HCEC 1CT (cell line): ENCODE measurements around the gene ARHGAP26.
"Not testable (repeated sequence)": the region's sequence is repeated elsewhere in the genome, so short reads cannot be mapped to it uniquely, and the experiment has no call there.

Source experiments
- DNase-seq: peaks from one replicate; pipeline ENCODE4 v3.0.0-alpha.2; 2017

Gene ARHGAP26

DNA sequence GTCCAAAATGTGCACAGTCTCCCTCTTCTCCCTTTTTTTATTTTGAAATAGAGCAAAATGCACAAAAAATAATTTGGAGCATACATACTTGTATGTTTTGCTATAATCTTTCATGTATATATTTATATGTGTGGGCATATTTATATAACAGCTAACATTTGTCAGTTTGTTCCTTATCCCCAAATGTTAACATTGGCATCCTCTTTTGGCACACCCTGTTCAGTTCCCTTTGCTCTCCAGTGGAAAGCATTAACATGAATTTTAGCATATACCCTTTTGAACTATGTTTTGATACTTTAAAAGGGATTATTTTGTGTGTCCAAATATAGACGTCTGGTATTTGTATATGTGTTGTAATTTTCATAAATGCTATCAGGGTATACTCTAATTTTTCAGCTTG lies 306.2 kb downstream of the ARHGAP26 start:
- DNase-seq, result no peak

DNA sequence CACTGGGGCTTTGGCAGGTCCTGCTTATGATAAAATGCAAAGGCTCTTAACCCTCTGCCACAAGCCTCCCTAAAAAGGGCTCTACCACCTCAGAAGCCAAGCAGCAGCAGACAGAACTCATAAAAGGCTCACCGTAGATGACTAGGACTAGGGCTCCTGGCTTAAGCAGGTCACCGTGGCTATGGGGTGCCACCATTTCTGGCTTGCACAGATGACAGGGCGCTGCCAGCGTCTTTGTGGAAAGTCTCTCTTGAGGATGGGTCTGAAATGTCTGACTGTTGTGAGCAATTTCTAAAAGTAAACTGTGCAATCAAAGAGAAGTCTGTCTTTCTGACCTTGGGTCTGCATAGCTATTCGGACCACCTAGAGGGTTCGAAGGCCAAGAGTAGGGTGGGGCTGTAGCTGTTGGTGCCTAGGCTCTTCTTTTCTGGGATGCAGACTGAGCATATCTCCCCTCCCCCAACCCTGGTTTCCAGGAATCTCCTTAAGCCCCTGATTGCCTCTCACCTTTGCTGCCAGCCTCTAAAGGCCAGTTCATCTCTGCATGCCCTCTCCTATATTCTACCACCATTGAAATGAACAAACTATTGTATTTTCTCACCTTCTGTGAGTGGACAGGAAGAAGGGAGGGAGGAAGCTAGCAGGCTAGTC lies 307.4 kb downstream of the ARHGAP26 start:
- DNase-seq, result no peak

DNA sequence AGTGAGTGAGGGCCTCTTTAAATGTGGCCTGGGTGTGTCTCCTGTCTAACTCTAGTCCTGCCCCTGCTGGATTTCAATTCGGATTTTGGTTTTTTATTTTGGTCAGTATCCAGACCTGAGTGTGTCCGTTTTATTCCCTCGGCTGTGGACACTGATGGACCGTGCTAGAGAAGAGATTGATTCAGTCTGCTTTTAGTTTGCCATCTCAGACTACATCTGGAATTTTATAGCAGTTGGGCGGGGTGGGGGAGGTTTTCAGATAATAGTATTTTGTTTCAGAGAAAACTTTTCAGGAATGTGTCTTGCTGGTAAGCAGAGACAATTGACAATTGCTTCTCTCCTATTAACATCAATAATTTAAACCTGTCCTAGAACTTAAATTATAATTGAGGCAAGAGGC lies 308.1 kb downstream of the ARHGAP26 start:
- DNase-seq, result no peak

DNA sequence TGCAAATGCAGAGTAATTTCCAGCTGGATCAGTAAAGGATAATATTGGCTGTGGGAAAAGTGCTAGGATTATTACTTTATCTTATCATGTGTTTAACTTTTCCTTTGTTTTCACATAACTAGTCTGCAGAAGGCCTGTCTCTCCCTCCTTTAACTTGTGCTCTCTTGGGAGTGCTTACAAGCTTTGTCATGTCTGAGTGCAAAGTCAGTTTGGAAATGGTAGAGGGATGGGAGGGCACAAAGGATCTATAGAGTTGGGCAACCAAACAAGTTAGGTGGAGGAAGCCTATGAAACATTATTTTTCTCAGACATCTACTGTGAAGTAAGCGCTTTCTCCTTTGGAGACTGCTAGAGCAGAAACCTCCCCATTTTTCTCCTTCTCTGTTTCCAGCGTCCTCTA lies 308.8 kb downstream of the ARHGAP26 start:
- DNase-seq, result no peak

DNA sequence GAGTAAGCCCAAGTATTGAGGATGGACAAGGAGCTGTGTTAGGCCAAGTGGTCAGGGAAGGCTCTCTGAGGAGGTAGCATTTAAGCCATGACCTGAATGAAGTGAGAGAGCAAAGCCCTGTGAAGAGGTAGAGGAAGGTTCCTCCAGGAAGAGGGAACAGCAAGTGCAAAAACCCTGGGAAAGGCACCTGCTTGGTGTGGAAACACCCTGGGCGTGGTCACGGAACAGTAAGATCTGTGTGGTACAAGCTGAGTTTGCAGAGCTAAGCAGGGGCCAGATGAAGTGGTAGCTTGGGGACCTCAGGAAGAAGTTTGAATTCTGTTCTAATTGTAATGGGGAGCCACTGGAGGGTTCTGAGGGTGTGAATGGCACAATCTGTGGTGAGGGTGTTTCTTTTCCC lies 310.2 kb downstream of the ARHGAP26 start:
- no peak for DNase-seq

DNA sequence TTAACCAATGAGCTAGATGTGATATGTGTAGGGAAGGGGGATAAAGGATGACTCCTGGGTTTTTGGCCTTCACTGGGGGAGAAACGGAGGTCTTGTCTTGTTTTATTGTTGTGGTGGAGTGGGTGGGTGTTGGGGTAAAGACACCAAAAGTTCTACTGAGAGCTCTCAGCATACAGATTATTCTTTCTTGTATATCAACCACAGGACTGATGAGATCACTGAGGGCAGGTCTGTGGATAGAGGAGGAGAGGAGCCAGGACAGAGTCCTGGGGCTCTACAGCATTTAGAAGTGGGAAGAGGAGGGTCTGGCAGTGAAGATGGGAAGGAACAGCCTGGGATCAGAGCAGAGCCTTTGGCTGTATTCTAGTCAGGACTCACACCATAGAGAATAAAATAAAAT lies 310.8 kb downstream of the ARHGAP26 start:
- no peak for DNase-seq

DNA sequence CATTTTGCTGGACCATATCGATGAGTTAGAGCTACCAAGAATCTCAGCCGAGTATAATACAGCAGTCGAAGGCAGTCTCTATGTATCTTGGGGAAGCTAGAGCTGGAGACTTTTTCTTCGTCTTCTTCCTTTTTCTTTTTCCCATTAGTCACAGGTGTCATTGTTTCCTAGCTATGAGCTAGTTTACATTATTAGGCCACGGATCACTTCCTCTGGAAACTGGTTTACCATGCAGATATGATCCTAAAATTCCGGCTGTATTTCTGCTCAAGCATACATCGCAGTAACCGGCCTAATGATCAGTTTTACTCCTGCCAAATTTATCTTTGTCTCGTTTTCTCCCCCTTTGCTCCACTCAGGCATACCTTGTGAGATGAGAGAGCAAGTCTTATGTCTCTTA lies 312.8 kb downstream of the ARHGAP26 start:
- no peak for DNase-seq

DNA sequence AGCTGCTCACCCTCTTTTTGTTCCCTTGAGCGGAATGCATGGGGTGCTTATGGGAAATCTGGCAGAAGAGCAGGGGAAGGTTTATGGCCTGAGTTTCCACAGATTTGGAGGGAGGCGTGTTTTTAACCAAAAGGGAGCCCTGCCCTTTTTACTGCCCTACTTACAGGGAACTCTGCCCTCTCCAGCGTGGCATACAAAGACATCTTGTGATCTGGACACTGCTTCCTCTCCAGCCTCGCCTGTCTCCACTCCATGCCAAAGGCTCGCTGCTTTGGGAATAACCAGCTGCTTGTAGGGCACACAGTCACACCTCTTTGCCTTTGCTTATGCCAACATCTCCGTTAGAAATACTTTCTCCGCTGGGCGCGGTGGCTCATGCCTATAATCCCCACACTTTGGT lies 314.2 kb downstream of the ARHGAP26 start:
- no peak for DNase-seq

DNA sequence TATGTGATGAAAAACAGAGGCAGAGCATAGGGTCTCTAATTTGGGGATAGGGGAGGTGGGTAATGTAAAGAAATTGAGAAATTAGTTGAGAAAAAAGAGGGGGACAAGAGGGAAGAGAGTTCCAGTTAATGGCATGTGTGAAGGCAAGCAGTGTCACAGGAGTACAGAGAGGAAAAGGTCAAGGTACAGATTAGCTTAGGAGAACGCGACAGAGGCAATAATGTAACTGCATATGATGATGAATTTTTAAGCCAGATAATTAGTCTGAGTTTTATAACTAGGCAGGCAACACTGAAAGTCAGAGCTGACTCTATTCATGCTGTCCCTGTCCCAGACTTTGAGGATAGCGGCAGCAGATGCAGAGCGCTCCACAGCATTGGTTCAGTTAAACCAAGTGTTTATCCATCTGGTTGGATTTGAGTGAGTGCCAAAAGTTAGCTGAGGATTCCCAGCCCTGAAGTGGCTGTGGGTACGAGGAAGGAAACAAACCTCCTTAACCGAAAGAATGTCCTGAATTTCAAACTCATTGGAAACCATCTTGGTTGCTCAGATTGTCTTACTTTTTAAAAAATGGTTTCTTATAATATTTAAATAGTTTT lies 315.2 kb downstream of the ARHGAP26 start:
- no peak for DNase-seq

DNA sequence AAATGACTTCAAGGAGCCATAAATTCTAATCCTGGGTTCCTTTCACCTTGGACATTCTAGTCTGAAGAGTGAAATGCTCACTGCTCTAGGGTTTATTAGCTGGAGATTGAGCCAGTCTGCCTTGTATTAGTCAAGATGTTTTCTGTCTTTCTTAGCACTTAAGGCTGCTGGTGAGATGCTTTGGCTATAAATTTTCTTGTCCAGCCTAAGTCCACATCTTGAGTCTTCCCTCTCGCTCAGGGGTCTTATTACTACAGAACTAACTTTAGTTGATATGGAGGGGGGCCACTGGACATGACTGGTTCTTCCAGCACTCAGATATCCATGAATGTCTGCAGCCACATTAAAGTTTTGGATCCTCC lies 316.4 kb downstream of the ARHGAP26 start:
- no peak for DNase-seq

DNA sequence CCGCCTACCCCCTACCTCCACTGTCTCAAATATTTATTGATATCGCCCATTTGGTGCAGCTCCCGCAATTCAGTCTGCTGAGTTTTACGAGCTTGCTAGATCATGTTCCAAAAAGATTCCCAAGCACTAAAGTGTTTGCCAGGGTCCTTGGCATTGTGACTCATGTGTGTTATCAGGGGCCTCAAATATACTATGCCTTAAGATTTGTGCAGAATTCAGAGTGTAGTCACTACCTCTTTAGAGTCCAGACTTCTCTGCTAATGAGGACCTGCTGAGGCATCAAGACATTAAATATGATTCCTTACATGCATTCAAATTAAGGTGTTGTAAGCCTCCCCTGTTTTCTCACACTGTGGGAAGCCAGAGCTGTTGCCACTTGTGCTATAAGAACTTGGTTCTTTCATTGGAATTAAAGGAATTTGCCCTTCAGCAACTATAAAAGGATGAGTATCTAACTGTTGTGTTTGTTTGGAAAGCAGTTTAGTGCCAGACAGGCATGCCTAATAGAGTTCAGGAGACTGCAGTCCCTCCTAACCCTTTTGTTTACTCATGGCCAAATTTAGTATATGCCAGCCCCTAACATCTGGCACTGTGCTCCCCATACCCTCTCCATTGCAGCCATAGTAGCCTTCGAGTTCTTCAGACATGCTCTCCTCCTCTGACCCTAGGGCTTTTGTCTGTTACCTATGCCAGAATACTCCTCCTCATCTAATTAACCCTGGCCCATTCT lies 316.9 kb downstream of the ARHGAP26 start:
- DNase-seq, result peak; percentile 29

DNA sequence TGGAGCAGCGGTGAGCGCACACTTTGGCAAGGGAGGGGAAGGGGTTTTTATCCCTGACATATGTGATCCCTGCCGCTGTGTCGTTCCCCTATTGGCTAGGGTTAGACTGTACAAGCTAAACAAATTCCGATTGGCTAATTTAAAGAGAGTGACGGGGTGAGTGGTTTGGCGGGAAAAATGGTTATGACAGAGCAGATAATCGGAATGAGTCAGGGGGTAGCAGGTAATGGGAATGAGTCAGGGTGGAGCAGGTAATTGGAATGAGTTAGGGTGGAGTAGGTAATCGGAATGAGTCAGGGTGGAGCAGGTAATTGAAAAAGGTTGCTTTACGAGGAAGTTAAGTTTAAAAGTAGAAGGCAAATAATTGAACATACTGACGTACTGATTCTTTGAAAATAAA lies 318.5 kb downstream of the ARHGAP26 start:
- DNase-seq, result not testable (repeated sequence)

DNA sequence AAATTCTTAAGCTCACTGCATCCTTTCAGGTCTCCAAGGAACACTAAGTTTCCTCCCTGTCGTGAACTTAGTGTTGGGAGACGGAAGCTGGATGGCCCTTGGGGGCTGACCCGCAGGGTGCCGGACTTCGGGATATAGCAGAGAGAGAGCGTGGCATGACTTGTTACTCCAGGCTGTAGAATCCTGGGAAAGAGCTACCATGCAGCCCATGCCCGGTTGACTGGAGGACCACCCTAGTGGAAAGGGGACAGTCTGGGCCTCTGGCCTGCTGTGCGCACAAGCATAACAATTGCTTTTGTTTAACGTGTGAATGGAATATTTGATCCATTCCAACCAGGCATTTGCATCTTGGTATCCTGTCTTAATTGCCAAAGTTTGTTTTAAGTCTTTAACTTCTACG lies 319.9 kb downstream of the ARHGAP26 start:
- DNase-seq, result not testable (repeated sequence)

DNA sequence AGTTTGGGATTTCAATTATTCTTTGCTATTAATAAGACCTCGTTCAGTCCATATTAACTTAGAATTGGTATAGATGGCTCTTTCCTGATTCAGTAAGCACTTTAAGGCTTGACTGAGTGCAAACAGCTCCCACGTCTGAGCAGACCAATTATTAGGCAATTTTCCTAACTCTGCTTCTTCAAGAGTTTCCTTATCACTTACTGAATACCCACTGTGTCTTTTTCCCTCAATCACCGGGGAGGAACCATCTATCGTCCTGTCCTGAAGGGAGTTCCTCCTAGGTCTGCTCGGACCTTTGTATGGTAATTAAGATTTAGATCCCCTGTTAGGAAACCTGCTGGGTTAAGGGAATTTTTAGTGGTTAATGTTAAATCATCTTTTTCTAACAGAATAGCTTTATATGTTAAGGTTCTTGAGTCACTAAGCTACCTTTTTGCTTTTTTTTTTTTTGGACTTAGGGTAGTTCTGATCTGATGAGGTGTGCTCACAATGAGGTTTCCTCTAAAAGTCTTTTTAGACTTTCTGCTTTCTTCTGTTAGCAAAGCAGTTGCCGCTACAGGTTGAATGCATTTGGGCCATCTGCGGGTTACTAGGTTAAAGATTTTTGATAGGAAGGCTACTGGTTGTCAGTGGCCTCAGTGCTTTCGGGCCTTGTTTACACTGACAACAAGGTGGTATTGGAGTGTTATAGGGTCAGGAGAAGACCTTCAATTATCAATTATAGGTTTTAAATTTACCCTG lies 322.7 kb downstream of the ARHGAP26 start:
- not testable (repeated sequence) for DNase-seq

DNA sequence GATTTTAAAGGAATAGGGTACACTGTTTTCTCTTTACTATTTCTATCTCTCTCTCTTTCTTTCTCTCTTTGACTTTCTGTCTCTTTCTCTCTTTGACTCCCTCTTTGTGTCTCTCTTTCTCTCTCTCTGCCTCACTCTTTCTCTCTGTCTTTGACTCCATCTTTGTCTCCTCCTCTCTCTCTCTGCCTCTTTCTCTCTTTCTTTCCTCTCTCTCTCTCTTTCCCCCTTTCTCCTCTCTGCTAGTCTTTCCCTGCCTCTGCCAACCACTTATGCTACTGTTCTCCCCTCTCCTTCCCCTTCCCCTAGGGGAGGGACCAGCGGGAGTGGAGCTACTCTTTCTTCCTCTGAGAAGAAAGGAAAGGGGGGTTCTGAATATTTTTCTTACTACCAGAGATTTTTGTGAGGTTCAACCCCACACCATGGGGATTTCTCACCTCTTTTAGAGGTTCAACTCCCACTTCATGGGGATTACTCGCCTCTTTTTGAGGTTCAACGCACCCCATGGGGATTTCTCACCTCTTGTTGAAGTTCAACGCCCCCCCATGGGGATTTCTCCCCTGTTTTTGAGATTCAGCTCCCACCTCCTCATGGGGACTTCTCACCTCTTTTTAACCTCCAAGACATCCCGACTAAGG lies 323.4 kb downstream of the ARHGAP26 start:
- no peak for DNase-seq

DNA sequence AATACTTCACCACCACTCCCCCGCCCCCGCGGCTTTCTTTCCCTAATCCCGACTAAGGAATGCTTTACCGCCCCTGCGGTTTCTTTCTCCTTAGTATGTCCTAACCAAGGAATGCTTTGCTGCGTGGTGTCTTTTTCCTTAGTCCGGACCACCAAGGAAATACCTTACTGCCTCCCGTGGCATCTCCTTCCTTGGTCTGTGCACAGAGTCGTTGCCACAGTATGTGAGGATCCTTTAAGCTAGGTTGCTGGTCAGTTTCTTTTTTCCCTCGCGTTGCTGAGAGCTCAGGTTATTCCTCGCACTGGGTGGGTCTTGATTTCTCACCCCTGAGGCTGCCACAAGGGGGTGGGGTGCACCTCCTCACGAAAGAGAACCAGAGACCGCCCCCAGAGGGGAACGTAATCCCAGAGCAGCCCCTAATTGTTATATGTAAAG lies 323.9 kb downstream of the ARHGAP26 start:
- peak; percentile 34 for DNase-seq

DNA sequence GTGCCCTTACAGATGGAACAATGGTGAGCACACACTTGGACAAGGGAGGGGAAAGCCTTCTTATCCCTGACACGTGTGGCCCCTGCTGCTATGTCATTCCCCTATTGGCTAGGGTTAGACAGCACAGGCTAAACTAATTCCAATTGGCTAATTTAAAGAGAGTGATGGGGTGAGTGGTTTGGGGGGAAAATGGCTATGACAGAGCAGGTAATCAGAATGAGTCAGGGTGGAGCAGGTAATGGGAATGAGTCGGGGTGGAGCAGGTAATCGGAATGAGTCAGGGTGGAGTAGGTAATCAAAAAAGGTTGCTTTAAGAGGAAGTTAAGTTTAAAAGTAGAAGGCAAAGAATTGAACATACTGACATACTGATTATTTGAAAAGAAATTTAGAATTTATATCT lies 324.4 kb downstream of the ARHGAP26 start:
- DNase-seq, result peak; percentile 7

DNA sequence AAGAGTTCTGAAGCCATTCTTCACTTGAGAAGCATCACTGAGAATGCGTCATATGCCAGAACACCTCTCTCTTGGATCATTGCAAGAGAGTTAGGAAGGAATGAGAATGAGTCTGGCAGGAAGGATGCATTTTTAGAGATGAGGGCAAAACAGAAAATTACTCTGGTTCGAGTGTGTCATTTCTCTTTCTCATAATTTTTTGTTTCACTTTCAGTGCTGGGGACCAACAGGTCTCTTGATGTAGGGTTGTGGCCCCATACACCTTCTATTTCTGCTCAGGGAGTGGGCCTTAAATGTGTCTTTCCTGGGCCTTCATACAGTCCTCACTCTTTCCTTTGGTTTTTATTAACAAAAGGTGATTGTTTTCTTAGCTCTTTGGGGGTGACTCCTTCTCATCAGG lies 330.9 kb downstream of the ARHGAP26 start:
- DNase-seq, result no peak

DNA sequence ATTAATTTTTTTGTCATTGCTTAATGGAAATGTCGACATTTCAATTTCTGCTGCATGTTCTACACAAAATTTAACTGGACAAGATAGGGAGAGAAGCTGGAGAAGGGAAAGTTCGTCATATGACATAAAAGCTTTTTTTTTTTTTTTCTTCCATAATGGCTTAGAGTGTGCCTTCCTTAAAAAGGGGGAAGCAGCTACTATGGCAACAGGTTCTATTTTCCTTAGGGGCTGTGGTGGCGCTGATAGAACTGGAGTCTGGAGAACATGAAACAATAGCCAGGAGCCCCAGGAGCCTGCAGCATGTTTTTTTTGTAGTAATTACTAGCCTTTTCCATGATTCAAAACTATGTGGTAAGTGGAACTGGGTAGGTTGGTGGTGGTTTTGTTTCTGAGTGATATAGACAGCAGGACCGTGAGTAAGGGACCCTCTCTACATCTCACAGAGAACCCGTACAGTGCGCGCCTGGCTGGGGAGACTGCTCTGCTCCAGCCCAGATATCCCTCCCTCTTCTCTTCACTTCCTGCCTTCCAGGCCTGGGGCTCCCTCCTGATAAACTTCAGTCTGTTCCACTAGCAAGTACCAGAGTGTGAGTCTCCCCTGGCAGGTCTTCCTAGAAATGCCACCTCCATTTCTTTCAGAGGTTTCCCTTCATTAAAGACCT lies 331.7 kb downstream of the ARHGAP26 start:
- no peak for DNase-seq

DNA sequence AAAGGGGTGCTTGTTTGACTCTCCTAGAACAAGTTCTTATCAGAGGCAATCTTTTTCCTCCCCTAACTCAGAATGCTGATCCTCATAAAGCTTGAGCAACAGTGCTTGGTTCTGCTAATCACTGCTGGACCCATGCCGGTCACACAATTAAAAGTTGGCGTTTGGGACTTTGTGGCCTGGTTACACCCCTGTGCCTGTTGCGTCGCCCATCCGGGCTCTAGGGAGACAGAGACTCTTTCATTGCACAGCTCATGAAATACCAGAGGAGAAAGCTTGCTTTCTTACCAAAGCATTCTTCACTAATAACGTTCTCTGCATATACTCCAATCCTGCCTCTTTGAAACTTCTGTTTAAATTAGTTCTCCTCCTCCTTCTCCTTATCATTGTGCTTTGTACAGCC lies 332.2 kb downstream of the ARHGAP26 start:
- DNase-seq, result no peak

DNA sequence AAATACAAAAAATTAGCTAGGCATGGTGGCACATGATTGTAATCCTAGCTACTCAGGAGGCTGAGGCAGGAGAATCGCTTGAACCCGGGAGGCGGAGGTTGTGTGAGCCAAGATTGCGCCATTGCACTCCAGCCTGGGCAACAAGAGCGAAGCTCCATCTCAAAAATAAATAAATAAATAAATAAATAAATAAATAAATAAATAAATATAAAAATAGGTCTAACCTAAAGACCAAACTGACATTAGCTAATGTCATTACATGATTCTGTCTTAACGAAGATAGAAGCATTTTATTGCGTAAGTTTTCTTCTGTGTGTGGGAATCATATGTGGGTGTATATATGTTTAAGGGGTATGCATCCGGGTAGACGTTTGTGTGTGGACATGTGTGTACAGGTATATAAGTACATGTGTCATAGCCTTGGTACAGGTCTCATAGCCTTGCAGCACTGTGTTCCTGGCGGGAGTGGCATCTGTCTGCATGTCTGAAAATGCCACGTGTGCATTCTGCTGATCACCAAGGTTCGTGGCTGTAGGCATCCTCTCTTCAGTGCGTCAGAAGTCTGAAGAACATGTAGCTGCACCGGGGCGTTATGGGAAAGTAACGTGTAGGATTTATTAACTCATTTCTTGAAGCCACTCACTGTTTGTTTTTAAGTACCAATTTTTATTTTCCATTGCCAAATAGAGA lies 335.2 kb downstream of the ARHGAP26 start:
- no peak for DNase-seq

DNA sequence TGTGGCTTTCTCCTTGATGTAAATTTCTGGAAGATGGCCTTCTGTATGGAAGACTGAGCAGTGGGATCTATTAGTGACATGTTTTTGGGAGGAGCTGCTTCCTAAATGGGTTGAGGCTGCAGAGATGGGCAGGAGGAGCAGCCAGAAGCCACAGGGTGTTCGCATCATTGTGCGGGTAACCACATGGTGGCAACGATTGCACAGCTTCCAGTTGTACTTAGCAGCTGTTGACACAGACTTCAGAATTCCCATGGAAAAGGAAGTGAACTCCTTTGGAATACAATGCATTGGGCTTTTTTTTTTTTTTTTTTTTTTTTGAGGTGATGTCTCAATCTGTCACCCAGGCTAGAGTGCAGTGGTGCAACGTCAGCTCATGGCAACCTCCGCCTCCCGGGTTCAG lies 336.0 kb downstream of the ARHGAP26 start:
- DNase-seq, result peak; percentile 72
